ENCODE measurements around the gene ACER3. TPM values are rescaled to one million over a fixed set of nuclear protein-coding genes. Genes with fewer than 3 reads are reported as not detected.

The ACER3 gene
- total RNA-seq, 1 experiment from 2014 or later, result 13.7 TPM

GRCh38 chr11:77074205-77074604, 213.5 kb downstream of the ACER3 start:
- no peaks in the 10 kb centered on the region for H3K27me3 Mint-ChIP-seq (ENCODE audit: low read depth)
- ChIA-PET CTCF (interaction anchor here (1.1 to 1.7 kb wide), 3 partner anchors 17 to 27 kb away, joined by 3 to 6 read pairs (median 4); no protein-coding TSS in a partner anchor), POLR2A (no interaction called here)
- H3K4me3 Mint-ChIP-seq, result no peak overlapping the region
- ATAC-seq (no peak), DNase-seq (ENCODE audit: low spot score) (no peak)
- H3K4me1 Mint-ChIP-seq, result 0 out of 2 replicates have a peak, but pooled peaks cover 2% of the 10 kb centered on the region
- no peaks in the 10 kb centered on the region; the same call in 1 of the 2 replicates for H3K36me3 Mint-ChIP-seq
- TF ChIP-seq, protein P1, sequence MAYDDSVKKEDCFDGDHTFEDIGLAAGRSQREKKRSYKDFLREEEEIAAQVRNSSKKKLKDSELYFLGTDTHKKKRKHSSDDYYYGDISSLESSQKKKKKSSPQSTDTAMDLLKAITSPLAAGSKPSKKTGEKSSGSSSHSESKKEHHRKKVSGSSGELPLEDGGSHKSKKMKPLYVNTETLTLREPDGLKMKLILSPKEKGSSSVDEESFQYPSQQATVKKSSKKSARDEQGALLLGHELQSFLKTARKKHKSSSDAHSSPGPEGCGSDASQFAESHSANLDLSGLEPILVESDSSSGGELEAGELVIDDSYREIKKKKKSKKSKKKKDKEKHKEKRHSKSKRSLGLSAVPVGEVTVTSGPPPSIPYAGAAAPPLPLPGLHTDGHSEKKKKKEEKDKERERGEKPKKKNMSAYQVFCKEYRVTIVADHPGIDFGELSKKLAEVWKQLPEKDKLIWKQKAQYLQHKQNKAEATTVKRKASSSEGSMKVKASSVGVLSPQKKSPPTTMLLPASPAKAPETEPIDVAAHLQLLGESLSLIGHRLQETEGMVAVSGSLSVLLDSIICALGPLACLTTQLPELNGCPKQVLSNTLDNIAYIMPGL (CRISPR knock-in tag; IDR thresholded peaks at IDR 0.05), result no peak
- TF ChIP-seq, protein P2, sequence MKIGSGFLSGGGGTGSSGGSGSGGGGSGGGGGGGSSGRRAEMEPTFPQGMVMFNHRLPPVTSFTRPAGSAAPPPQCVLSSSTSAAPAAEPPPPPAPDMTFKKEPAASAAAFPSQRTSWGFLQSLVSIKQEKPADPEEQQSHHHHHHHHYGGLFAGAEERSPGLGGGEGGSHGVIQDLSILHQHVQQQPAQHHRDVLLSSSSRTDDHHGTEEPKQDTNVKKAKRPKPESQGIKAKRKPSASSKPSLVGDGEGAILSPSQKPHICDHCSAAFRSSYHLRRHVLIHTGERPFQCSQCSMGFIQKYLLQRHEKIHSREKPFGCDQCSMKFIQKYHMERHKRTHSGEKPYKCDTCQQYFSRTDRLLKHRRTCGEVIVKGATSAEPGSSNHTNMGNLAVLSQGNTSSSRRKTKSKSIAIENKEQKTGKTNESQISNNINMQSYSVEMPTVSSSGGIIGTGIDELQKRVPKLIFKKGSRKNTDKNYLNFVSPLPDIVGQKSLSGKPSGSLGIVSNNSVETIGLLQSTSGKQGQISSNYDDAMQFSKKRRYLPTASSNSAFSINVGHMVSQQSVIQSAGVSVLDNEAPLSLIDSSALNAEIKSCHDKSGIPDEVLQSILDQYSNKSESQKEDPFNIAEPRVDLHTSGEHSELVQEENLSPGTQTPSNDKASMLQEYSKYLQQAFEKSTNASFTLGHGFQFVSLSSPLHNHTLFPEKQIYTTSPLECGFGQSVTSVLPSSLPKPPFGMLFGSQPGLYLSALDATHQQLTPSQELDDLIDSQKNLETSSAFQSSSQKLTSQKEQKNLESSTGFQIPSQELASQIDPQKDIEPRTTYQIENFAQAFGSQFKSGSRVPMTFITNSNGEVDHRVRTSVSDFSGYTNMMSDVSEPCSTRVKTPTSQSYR (CRISPR knock-in tag; IDR thresholded peaks at IDR 0.05), result no peak
- no peak for TF ChIP-seq ATF6 (CRISPR knock-in tag; IDR thresholded peaks at IDR 0.05)
- TF ChIP-seq EMX1 (CRISPR knock-in tag; IDR thresholded peaks at IDR 0.05), result no peak
- no peak for TF ChIP-seq ZNF423 (CRISPR knock-in tag; IDR thresholded peaks at IDR 0.05)
- no peak for TF ChIP-seq JUN (CRISPR knock-in tag; IDR thresholded peaks at IDR 0.05)
- no peak for TF ChIP-seq ZNF138 (CRISPR knock-in tag; conservative IDR thresholded peaks at IDR 0.05)
- TF ChIP-seq SMAD4 (CRISPR knock-in tag; IDR thresholded peaks at IDR 0.05), result no peak
- no peak for TF ChIP-seq TEAD1 (CRISPR knock-in tag; IDR thresholded peaks at IDR 0.05)
- TF ChIP-seq, protein P3, sequence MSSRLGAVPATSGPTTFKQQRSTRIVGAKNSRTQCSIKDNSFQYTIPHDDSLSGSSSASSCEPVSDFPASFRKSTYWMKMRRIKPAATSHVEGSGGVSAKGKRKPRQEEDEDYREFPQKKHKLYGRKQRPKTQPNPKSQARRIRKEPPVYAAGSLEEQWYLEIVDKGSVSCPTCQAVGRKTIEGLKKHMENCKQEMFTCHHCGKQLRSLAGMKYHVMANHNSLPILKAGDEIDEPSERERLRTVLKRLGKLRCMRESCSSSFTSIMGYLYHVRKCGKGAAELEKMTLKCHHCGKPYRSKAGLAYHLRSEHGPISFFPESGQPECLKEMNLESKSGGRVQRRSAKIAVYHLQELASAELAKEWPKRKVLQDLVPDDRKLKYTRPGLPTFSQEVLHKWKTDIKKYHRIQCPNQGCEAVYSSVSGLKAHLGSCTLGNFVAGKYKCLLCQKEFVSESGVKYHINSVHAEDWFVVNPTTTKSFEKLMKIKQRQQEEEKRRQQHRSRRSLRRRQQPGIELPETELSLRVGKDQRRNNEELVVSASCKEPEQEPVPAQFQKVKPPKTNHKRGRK (CRISPR knock-in tag; IDR thresholded peaks at IDR 0.05; ENCODE audit: borderline replicate concordance), result no peak
- no peak for TF ChIP-seq NR1H2 (CRISPR knock-in tag; IDR thresholded peaks at IDR 0.05)
- no peak for TF ChIP-seq ZNF396 (CRISPR knock-in tag; IDR thresholded peaks at IDR 0.05; ENCODE audit: borderline replicate concordance)
- no peak for TF ChIP-seq FOXP4 (CRISPR knock-in tag; IDR thresholded peaks at IDR 0.05)
- no peak for TF ChIP-seq IRF2 (CRISPR knock-in tag; IDR thresholded peaks at IDR 0.05; ENCODE audit: borderline replicate concordance, low read depth)
- TF ChIP-seq TEAD4 (CRISPR knock-in tag; IDR thresholded peaks at IDR 0.05), result no peak
- no peak overlapping the region for H3K27ac Mint-ChIP-seq
- H3K9me3 Mint-ChIP-seq, result peaks cover 14% of the 10 kb centered on the region

Measured in WTC11 (cell line).